ENCODE results near the gene B3GAT3.

GRCh38 chr11:62603072-62603408 is 18.7 kb downstream of the B3GAT3 start:
- TF ChIP-seq POLR2A (IDR thresholded peaks at IDR 0.05) (no peak), CTCF (IDR thresholded peaks at IDR 0.05) (no peak)
